Progenitor cell of endocrine pancreas (in vitro differentiated cells): ENCODE results near the gene EZH1. TPM values are rescaled to one million over a fixed set of nuclear protein-coding genes. Genes with fewer than 3 reads are reported as not detected.

Experiments used
- DNase-seq: peaks from one replicate; pipeline ENCODE4 v3.0.0; 2021; ENCODE audit warnings: low spot score; ENCODE audit not compliant: unreplicated experiment
- H3K27ac Mint-ChIP-seq: 2 replicates; pipeline ENCODE4 v1.8.0; 2021; ENCODE audit warnings: mild to moderate bottlenecking, moderate library complexity, mixed read lengths
- H3K27me3 Mint-ChIP-seq: 2 replicates; pipeline ENCODE4 v1.8.0; 2021; ENCODE audit warnings: mixed read lengths
- H3K36me3 Mint-ChIP-seq: 2 replicates; pipeline ENCODE4 v1.8.0; 2022; ENCODE audit warnings: mixed read lengths; ENCODE audit not compliant: insufficient read depth
- H3K4me1 Mint-ChIP-seq: 2 replicates; pipeline ENCODE4 v1.8.0; 2021; ENCODE audit warnings: low read depth, mixed read lengths
- H3K4me3 Mint-ChIP-seq: 2 replicates; pipeline ENCODE4 v1.8.0; 2021; ENCODE audit warnings: low read depth, mild to moderate bottlenecking, moderate library complexity, mixed read lengths
- H3K9me3 Mint-ChIP-seq: 2 replicates; pipeline ENCODE4 v1.8.0; 2021; ENCODE audit warnings: low read depth, mixed read lengths
- total RNA-seq: library from RNA; stranded (reverse); gene quantifications from 2 replicates; pipeline ENCODE4 v1.2.1, GENCODE V29; 2021
- TF ChIP-seq, protein P1 (sequence below): fragments of 200-600 bp; sonication (generic); IDR thresholded peaks from one replicate; pipeline ENCODE4 v1.5.0; 2021; ENCODE audit warnings: antibody characterized with exemption, mild to moderate bottlenecking; ENCODE audit not compliant: unreplicated experiment

Gene EZH1
- total RNA-seq, 1 donor from 2014 or later: 31.9 TPM

DNA sequence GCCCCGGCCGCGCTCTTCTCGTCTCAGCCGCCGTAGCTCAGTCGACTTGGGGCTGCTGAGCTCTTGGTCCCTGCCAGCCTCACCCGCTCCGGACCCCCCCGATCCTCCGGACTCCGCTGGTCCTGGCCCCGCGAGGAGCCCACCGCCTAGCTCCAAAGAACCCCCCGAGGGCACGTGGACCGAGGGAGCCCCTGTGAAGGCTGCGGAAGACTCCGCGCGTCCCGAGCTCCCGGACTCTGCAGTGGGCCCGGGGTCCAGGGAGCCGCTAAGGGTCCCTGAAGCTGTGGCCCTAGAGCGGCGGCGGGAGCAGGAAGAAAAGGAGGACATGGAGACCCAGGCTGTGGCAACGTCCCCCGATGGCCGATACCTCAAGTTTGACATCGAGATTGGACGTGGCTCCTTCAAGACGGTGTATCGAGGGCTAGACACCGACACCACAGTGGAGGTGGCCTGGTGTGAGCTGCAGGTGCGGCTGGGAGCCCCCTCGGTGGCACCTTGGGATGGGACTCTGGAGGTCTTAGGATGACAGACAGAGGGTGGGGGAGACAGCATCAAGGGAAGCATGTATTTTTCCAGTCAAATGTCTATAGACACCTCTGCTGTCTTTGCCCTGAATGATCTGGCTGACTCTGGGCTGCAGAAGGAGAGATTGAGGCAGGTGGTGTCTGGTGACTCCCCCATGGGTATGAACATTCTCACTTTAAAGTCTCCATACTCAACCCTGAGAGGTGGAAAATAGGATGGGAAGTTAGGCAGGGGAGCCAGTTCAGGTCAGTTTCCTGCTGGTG, 36.2 kb upstream of the EZH1 start:
- H3K9me3 Mint-ChIP-seq: no peaks in the 10 kb centered on the region
- H3K4me1 Mint-ChIP-seq: peaks cover 14% of the 10 kb centered on the region
- TF ChIP-seq, protein P1, sequence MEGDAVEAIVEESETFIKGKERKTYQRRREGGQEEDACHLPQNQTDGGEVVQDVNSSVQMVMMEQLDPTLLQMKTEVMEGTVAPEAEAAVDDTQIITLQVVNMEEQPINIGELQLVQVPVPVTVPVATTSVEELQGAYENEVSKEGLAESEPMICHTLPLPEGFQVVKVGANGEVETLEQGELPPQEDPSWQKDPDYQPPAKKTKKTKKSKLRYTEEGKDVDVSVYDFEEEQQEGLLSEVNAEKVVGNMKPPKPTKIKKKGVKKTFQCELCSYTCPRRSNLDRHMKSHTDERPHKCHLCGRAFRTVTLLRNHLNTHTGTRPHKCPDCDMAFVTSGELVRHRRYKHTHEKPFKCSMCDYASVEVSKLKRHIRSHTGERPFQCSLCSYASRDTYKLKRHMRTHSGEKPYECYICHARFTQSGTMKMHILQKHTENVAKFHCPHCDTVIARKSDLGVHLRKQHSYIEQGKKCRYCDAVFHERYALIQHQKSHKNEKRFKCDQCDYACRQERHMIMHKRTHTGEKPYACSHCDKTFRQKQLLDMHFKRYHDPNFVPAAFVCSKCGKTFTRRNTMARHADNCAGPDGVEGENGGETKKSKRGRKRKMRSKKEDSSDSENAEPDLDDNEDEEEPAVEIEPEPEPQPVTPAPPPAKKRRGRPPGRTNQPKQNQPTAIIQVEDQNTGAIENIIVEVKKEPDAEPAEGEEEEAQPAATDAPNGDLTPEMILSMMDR: no peak
- H3K36me3 Mint-ChIP-seq: peaks cover 7% of the 10 kb centered on the region
- H3K4me3 Mint-ChIP-seq: peak overlapping the region; percentile 69
- H3K27me3 Mint-ChIP-seq: peaks cover 34% of the 10 kb centered on the region
- DNase-seq: no peak
- no peak overlapping the region for H3K27ac Mint-ChIP-seq

DNA sequence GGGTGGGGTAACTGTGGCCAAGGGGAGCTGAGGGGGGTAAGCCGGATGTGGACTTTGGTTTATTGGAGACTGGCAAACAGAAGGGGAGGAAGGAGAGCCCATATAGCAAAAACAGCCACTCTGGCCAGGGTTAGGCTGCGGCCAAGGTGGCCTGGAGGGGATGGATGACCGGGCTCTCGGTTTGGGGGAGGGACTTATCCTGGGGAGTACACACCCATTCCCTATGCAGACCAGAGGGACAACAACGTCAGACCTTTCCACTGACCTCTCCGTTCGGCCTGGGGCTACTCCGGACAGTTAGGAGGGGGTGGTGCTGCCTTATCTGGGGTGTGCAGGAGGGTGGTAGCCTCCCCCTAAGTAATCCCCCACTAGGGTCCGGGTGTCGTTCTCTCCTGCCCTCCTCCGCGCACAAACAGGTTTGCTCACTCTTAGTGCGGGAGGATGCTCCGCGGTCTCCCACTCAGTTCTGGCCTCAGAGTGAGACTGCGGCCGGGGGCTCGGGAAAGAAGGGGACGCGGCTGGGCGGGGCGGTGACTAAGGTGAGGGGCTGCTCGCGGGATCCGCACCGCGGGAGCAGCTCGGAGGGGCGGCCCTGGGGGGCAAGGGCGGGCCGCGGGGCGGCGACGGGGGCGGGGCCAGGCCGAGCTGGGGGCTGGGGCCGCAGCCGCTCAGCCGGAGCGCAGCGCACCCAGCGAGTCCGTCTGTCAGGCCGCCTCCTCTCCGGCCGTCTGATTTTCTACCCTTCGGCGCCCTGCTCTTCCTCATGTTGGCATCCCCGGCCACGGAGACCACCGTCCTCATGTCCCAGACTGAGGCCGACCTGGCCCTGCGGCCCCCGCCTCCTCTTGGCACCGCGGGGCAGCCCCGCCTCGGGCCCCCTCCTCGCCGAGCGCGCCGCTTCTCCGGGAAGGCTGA, 35.4 kb upstream of the EZH1 start, which contains the start of gene WNK4:
WNK4 (plus strand) TSS at position 675 of the 915 bp plus-strand sequence; CDS start at position 764, 89 bp downstream.
- H3K4me1 Mint-ChIP-seq: peaks cover 14% of the 10 kb centered on the region
- peak within 1 kb of the TSS; percentile 59 for H3K27ac Mint-ChIP-seq
- peaks cover 28% of the 10 kb centered on the region for H3K27me3 Mint-ChIP-seq
- no peak for DNase-seq
- peaks cover 11% of the 10 kb centered on the region for H3K36me3 Mint-ChIP-seq
- H3K4me3 Mint-ChIP-seq: peak within 1 kb of the TSS; percentile 69
- TF ChIP-seq, protein P1: no peak
- no peaks in the 10 kb centered on the region for H3K9me3 Mint-ChIP-seq

DNA sequence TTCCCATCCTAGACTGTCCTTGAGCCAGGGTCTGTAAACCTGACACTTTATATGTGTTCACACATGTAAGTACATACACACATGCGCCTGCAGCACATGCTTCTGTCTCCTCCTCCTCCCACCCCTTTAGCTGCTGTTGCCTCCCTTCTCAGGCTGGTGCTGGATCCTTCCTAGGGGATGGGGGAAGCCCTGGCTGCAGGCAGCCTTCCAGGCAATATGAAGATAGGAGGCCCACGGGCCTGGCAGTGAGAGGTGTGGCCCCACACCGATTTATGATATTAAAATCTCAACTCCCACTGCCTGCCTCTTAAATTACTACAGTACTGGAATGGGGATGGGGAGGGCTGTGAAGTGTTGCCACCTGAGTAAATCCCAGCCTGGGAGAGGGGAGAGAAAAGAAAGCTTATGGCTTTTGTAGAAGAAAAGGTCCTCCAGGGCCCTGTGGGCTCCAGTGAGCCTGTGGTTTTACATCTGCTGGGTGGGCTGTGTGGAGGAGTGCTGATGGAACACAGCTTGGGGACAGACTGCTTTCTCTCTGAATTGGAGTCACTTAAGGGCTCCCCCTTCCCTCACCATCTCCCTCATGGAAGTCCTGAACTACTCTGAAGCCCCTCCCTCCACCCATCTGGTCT, 34.6 kb upstream of the EZH1 start:
- DNase-seq: no peak
- TF ChIP-seq, protein P1: no peak
- Mint-ChIP-seq H3K36me3 (peaks cover 11% of the 10 kb centered on the region), H3K27ac (peak overlapping the region; percentile 59), H3K9me3 (no peaks in the 10 kb centered on the region), H3K4me1 (peaks cover 14% of the 10 kb centered on the region), H3K4me3 (peak overlapping the region; percentile 61), H3K27me3 (peaks cover 24% of the 10 kb centered on the region)

DNA sequence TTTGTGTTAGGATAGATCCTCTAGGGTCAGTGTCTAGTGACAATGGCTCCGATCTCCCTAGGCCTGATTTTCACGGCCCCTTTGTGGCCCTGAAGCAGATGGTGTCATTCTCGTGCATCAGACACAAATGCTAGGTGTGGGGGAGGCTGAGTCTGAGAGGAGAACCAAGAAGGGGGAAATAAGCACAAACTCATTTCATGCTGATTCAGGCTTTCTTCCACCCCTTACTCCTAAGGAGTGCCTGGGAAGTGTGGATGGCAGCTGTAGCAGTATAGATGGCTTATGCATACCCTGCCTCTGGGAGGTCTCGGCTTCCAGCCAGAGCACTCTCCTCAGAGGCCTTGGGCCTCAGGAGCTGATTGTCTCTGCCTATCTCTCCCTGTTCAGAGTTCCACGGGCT, 33.7 kb upstream of the EZH1 start:
- H3K9me3 Mint-ChIP-seq: no peaks in the 10 kb centered on the region
- peaks cover 21% of the 10 kb centered on the region for H3K27me3 Mint-ChIP-seq
- H3K4me3 Mint-ChIP-seq: no peak overlapping the region
- no peak overlapping the region for H3K27ac Mint-ChIP-seq
- H3K4me1 Mint-ChIP-seq: peaks cover 18% of the 10 kb centered on the region
- DNase-seq: no peak
- TF ChIP-seq, protein P1: no peak
- peaks cover 11% of the 10 kb centered on the region for H3K36me3 Mint-ChIP-seq

DNA sequence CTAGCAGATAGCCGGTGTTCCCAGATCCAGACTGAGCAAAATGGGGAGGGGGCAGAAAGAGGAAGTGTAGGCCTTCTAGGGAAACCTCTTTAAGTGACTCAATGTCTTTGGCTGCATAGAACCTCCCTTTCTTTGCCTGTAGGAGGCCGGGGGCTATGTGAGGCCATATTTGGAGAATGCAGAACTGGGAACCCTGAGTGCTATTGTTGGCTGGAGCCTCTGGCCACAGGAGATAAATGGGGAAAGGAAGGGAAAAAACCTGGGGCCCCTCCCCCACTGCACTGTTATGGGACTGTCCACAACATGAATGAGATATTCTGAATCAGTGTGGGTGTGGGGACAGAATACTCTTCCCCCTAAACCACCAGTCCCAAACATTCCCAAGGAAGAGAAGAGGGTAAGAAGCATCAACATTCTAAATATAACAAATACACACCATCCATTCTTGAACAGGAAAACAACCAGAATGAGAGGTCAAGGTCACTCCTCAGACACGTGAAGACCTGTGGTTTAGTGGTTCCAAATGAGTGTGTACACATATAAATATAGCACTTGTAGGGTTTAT, 30.8 kb upstream of the EZH1 start:
- DNase-seq: no peak
- H3K4me1 Mint-ChIP-seq: peaks cover 30% of the 10 kb centered on the region
- no peak overlapping the region for H3K27ac Mint-ChIP-seq
- peaks cover 11% of the 10 kb centered on the region for H3K36me3 Mint-ChIP-seq
- TF ChIP-seq, protein P1: no peak
- no peaks in the 10 kb centered on the region for H3K27me3 Mint-ChIP-seq
- H3K9me3 Mint-ChIP-seq: no peaks in the 10 kb centered on the region
- peak overlapping the region; percentile 100 for H3K4me3 Mint-ChIP-seq
